ENCODE data around the gene THRB.
A peak's percentile ranks its signal among the peaks of the same experiment; 100 is the strongest.

The THRB gene

DNA sequence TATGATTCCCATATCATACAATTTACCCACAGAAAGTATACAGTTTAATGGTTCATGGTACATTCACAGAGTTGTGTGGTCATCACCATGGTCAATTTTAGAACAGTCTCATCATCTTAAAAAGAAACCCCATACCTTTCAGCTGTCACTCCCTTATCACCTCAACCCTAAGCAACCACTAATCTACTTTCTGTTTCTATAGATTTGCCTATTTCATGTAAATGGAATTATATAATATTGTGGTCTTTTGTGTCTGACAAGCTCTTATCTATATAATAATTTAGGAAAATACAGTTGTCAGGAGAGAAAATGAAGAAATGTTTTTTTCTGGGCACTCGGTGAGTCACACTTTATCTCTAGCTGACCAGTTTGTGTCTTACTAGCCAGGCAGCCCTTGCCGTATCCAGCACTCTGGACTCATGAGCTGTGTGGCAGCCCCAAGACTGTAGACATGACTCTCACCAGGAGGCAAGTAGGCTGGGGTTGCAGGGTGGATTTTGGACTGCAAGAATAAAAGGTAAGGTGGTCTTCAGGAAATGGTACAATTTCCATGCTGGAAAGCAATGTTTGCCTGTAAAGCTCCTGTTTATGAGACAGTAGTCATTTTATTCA is 234.6 kb downstream of the THRB start:
- DNase-seq, result no peak

DNA sequence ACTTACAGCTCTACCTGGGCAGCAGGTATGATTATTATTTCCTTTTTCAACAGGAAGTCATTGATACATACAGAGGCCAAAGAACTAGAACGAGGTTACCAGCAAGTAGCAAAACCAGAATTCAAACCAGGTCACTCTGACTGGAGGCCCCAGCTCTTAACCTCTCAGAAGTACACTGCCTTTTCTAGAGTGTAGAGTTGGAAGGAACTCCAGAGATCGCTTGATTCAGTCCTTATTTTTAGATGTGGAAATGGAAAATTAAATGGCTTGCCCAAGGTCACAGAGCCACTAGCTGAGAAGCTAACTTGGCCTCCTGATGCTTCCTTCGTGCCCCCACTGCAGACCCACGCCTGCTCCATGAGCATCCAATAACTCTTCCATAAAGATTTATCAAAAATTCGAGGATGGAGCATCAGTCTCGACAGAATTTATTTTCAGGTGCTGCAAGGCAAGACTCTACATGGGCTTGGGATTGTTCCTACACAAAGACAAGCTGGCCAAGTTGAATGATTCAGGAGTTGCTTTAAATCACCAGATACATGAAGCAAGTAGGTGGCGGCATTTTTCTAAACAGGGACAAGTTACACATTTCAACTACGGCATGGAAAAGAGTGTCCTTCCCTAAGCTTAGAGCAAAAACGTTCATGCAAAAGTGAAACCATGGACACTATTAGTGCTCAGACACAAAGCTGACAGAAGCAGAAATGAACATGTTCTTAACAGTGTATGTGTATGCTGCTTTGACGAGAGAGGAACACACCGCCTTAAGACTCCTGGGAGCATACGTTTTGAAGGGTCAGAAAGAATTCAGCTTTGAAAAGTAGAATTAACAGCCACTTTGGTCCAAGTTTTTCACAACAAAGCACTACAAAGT is 235.7 kb downstream of the THRB start:
- DNase-seq, result no peak

DNA sequence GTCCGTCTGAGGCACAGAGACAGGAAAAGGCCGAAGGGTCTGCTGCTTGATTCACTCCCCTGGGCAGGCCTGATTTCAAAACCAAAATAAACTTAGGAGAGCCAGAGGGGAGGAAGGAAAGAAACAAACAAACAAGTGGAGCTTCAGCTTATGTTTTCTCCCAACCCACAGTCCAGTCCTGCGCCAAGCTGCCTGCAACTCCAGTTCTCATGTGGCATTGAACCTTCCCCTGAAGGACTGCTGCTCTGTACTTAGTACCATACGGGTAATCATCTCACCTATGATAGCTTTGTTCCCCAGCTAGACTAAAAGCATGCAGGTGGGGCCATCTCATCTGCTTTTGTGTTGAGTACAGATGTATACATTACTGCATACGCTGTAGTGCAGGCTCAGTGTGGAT is 236.4 kb downstream of the THRB start:
- DNase-seq, result no peak

DNA sequence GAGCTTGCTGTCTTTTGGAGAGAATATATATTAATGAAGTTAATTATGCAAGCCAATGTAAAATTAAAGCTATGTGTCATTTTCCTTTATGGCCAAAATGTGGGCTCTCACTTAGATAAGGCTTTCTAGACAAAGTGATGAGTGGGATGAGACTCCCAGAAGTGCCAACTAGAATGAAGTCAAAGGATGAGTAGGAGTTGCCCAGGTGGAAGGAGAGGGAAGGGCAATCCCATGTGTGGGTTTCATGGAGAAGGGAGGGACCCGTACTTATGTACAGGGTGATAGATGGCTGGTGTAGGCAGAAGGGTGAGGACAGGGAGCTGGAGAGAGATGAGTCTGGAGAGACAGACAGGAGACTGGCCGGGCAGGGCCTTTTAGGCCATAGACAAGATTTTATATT is 239.2 kb downstream of the THRB start:
- no peak for DNase-seq

DNA sequence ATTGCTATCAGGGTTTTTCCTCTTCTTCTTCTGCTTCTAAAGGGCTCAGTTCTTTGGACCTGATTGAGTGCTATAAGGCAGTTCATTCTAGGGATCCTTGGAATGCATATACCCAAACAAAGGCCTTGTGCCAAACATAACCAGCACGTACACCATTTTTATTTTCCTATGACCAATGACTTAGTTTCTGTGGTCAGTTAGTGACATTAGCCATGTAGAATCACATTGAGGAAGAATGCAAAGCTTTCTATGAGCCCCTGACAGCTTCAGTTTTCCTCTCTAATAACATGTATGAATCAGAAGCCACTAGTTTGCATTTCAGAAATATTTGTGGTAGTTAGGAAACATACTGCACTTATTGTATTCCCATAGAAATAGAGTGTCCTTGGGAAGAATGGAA is 240.0 kb downstream of the THRB start:
- DNase-seq, result peak; percentile 98

DNA sequence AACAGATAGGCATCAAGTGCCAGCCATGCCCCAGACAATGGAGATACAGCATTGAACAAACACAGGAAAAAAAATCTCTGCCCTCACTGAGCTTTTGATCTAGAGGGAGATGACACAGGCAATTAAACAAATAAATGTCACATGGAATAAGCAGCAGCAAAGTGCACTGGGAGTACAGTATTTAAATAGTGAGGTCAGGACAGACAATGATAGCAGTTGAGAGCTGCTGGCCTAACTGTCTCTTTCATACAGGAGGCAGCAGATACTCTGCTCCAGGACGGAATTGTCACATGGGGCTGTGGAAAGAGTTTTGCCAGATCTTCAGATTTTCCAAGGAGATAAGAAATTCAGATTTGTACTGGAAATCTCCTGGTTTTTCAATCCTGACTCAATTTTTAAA is 241.3 kb downstream of the THRB start:
- no peak for DNase-seq

DNA sequence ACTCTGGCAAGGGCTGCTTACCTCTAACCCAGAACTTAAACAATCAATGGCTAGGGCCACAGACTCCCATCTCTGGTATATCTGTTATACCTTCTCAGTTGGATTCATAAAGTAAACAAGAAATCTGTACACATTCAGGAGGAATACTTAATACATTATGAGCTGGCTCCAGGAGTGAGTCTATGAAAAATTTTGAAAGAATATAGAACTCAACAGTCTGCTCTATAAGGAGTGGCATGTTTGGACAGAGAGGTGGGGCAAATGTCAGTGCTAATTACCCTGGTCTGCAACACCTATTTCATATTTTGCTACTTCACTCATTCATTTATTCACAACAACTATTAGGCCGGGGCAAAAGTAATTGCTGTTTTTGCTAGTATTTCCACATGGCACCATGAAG is 245.1 kb downstream of the THRB start:
- DNase-seq, result no peak

DNA sequence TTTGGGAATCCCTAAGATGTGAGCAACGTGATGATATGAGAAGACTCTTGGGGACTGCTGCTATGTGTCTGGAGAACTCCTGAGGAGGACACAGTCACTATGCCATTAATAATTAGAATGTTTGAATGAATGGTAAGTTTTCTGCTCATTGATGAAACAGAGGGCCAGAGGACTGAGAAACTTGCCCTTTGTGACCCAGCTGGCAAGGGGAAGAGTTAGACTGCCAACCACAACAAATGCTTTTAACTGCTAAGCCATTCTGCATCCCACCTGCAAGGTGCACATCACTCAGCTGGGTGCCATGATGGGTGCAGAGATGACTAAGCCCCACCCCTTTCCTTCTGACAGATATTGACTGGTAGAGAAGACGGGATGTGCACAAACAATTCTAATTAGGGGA is 249.6 kb downstream of the THRB start:
- no peak for DNase-seq

DNA sequence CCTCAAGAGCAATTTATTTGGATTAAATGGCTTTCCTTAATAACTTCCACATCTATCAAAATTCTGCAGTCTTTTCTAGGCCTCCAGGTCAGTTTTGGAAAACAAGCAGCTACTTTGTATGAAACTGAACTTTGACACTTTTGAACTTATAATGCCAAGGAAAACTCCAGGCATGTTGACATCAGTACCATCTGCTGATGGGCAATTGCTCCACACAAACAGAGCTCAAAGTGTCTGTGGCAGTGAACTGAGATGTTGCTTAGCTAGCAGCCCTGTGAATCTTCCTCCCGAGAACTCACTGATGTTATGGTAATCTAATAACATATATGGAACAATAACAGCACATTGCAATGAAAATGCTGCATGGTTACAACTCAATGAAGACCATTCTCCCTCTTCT is 250.2 kb downstream of the THRB start:
- DNase-seq, result no peak

DNA sequence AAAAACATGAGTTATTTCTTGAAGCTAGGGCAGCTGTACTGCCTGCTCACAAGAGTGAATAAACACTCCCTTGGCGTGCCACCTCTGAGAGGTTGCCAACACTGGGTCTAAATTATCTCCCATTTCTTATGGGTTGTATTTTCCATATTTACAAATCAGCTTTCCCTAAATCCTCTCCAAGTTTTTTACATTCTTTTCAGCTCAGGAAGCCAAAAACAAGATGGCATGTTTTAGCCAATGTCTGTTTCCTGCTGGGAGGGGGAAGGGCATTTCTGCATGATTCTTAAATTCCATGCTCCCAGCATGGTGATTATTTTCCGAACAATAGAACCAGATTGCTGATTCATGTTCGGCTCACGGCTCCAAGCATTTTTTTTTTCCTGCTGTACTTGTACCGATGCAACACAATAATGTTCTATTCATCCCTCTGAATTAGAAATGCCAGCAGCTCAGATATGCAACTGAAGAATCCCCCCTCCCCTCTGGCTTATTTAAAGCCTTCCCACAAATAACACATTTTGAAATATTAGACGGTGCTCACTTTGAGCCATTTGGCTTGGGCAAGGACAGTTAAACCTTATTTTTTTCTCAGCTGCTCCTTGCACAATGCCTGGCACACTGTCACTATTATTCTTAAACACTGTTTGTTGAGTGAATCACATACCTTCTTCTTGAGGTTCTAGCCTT is 252.5 kb downstream of the THRB start:
- peak; percentile 92 for DNase-seq

DNA sequence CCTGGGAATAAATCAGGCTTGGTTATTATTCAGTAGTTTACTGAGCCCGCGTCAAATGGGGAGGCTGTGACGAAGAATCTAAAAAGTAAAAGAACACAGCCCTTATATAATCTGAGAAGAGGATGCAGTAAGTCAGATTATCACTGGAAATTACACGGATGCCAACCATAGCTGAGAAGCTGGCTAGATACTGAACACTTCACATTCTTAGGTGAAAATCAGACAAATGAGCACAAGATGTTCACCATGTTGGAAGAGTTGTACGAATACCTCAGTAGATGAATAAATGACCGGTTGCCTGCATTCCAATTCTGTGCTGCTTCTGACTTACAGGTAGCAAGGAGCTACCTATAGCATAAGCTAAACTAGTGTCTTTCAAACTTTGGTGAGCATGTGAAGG is 254.3 kb downstream of the THRB start:
- DNase-seq, result no peak

DNA sequence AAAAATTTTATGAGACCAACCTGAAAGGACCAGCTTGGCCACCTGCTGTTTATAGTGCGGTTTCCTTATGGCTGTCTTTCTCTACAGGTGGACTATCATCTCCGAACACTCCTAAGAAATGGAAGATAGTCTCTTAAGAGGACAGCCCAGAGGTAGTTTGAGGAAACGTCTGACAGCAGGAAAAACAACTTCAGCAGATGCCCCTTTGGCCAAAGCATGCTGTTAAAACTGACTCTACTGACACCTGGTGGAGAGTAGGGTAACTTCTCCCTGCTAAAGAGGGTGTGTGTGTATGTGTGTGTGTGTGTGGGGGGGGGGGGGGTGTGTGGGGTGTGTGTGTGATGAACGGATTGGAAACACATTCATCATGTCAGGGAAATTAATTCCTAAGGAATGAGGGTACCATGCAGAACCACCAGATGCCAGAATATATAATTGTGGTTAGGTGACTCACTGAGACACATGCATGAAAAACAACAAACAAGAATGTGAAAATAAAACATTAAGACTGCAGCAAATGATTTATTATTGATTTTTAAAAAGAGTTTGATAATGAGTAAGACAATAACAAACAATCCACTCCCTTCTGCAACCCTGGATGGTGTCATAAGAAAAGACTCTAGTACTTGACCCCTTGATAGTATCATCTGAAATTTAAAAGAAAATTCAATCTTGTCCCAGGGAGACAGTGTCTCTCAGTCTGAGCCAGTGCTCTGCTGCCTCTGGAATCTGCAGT is 256.5 kb downstream of the THRB start:
- peak; percentile 97 for DNase-seq

DNA sequence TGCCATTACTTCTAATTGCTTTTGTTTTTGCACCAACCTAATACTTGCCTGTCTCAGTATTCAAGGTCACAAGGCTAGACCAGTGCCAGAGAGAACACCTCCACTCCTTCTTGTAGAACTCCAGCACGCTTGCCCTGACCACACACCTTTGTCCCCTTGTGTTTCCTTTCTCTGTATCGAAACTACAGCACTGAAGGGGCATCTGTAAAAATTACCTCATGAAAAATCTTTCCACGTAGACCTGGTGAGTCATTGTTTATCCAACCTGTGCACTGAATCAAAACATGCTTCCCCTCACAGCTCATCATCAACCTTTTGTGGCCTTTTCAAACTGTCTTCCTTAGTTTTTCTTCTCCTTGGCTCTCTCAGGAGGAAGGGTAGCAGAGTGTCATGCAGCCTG is 259.5 kb downstream of the THRB start:
- no peak for DNase-seq

DNA sequence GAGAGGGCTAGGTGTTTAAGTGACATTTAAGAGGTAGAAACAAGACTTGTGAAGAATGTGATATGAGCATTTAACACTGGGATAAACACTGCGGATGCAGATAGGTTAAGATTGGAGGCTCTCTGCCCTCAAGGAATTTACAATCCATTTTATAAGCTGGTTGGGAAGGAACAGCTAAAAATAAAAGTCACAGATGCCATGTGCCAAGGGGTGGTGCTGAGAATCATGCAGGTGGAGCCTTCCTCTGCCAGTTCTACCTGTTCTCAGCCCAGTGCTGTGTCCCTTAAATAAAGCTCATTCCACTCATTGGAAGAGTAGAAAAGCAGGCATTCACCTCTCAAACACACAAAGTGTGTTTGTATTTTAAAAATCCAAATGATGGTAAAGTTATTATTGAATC is 261.9 kb downstream of the THRB start:
- no peak for DNase-seq

DNA sequence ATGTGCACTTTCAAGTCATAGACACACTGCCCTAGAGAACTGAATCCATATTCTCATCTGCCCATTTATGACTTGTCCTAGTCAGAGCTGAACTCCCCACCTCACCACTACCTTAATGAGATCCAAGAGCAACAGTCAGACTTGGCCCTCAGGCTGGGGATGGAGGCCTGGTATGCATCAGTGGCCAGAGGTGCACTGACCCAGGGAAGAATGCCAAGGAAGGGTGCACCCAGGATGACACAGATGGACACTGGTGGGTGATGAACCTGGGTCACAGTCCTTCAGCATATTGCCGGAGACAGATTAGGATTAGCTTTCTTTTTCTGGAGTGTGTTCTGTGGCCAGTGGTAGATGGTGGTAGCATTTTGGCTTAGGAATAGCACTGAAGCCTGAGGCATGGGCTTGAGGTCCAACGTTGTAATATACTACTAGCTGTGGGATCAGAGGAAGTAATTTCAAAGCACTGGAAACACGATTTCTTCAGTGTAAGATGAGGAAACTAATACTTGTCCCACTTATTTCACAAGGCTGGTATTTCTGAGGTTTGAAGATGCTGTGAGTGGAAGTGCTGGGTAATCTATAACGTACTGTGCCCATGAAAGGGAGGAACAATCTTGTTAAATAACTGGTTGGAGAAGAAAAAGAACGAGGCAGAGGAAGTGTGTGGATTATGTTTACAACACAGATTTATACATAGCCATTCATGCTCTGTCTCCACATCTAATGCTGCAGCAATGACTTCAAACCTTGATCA is 265.0 kb downstream of the THRB start:
- no peak for DNase-seq

DNA sequence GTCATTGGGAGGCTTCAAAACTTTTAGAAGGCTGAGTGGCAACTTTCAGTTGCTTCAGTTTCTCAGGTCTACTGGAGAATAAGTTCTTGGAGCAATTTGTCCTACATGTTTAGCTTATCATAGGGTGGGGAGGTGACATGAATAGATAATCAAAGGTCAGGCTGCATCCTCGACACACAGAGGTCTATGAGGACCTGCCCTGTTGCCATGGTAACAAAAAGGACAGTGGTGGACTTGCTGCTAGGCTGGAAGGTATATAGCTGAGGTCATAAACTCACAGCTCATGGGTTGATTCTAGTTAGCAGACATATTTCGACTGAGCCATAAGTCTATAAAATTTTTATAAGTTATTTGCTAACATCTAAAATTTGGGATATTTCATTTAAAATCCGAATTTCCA is 267.0 kb downstream of the THRB start:
- DNase-seq, result no peak

DNA sequence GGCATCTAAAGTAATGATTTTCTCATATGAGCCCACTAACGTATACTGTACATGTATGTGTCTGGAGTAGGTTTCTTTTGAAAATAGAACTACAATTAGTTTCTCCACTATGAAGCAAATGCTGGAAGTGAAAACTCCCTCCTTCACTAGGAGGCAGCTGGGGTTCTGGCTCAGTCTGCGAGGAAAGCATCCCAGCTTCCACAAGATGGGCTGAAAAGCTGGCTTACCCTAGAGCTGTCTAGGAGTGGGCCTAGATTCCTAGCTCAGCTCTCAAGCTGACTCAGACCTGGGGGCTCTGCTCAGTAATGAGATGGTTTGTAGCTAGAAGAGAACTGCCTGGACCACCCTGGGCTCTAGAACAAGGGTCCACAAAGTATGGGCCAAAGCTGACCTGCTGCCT is 268.3 kb downstream of the THRB start:
- DNase-seq, result no peak

DNA sequence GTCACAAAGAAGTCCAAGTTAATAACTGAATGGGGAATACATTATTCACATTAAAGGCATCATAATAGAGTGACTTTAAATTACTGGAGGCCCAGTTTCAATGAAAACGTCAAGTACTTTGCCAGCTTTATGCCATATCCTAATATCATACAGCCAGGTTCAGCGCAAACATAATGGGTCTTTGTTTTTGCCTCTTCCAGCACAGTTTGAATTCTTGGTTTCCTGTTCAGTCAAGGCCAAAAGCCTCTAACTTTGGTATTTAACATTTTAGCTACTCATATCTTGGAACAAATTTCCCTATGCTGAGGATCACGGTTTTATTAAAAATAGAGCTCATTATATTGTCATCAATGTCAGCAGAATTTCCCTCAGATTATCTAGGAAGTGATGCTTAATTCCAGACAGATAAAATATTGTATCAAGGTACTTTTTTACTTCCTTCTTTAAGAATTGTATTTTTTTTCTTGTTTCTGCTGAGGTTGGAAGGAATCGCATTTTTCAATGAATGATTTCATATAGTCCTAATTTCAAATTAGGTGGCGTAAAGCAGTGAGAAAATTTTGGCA is 269.2 kb downstream of the THRB start:
- no peak for DNase-seq

DNA sequence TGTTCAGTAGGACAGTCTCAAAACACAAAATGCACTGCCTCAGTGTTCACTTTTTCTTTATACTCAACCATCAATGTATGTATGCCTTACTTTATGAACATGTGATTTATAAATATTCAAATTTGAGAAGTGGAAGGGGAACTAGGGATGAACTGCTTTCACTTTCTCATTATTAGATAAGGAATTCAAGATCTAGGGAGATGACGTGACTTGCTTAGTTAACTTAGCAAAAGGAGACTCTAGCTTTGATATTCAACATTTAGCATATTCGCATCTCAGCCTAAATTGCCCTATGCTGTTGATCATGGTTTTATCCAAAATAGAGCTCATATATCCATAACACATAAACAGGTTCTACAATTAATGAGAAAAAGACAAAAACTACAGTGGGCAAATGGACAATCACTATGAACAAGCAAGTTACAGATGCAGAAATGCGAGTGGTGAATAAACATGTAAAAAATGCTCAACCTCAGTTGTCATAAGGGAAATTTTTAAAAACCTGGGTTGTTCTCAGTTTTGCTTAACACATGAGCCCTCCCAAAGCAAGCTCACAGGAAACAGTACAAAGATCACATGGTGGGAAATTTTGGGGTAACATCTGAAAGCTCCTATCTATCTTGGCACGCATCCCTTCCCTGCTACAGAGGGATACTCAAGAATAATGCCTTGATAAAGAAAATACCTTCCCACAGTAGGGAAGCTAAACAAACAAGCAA is 269.8 kb downstream of the THRB start:
- DNase-seq, result no peak

DNA sequence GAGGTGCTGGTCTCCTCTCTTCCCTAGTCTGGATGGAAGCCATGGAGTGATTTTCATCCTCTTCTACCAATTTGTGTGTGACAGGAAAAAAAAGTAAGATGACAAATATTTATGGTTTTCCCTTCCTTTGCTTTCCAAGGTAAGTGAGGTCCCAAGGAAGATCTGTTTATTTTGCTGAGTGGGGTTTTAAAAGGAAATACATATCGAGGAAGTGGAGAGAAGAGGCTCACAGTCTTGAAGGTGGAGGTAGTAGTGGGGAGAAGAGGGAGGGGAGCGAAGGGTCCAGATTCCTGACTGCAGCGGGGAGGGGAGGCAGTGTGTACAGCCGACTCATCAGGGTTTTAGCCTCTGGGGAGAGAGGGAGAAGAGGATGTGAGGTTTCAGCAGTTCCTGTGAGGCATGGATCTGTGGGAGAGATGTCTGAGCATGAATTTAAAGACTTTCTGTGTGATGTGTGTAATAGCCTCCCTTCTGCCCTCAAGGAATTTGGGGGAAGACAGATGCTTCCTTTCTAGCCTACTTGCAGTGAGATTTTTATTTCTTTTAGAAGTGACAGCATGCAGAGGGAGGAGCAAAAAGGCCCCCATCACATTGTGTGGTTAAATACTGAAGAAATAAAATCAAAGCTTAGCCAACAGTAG is 272.4 kb downstream of the THRB start:
- peak; percentile 73 for DNase-seq
